HG03575 (cell line): ENCODE data around the gene VDR.

Source experiments
- ATAC-seq: cut with Tn5 transposase; IDR thresholded peaks from one replicate; pipeline ENCODE4 v1.9.1; 2021; ENCODE audit not compliant: unreplicated experiment, insufficient number of reproducible peaks, low FRiP score; ENCODE audit errors: extremely low read depth

Gene VDR

DNA sequence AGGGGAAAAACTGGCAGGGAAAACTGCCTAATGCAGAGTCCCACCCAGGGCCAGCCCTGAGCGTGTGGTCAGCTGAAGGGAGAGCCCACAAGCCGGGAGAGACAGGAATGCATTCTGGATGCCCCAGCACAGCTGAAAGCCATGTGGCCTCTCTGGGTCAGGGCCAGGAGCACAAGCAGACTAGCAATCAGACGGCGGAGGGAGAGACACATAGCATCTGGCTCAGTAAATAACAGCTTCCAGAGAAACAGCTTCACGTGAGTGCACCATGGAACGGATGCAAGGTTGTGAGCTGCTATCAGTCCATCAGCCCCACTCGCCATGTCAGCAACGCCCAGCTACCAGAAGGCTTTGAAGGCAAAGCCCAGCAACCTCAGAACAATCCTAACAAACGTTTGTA, 30.4 kb upstream of the VDR start:
- ATAC-seq, result no peak

DNA sequence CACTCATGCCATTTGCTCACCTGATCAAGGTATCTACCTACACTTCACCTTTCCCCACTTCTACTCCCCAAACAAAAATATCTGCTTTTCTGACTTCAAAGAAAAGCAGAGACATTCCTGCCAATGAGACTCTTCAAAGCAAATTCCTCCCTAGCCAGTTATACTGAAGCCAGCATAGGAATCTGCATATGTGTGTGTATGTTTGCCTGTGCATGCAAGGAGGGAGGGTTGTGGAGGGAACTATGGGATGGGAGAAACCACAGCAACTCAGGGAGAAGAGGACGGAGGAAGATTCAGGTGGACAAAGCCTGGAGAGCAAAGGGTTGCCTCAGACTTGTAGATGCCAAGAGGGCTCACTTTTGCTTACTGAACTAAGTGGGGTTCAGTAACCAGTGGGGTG, 26.4 kb upstream of the VDR start:
- ATAC-seq, result no peak

DNA sequence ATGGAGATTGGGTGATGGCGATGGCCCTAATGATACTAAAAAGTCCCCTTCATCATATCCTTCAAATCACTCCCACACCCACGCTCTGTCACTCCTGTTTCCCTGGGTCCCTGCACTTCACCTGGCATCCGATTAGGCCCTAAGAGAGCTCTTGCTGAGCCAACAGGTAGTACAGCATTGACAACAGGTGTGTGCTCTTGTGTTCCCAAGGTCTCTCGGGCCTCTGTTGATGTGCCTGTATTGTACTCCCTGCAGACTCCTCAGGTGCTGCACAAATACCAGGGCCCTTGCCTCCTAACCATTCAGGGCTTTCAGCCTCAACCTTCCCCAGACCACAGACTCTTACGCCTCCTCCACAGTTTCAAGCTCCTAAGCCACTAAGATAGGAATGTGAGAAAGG, 25.8 kb upstream of the VDR start:
- no peak for ATAC-seq

DNA sequence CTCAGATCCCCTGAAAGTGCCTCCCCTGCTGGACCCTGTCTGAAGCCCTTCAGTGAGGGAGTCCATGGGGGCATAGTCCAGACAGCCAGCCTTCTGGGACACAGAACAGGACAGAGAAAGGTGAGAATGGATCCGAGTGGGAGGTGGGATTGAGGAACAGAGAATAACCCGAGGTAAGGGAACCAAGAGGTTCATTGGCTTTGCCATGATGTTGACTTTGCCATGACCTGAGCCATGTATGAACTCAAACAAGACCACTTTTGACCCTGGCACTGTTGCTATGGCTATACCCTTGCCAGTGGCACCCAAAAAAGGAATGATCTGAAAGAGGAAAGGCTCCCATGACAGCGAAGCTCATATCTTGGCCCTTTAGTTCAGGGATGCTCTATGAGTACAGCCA, 22.6 kb upstream of the VDR start:
- no peak for ATAC-seq

DNA sequence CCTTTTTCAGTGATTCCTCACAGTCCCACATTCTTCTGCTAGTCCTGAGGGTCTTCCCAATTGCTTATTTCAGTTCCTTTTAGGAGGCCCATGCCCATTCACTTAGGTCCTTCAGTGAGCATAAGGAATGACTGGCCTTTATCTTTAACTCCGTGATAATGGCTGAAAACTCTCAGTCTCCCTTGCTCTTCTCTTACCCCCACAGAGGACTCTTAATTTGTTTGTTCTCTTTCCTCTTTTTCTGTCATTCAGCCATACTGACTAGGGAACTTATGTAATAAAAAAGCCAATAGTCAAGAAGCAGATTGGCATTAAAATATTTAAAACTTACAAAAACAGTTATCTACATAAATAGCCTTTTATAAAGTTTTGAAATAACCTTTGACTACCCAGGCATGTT, 17.1 kb upstream of the VDR start:
- no peak for ATAC-seq

DNA sequence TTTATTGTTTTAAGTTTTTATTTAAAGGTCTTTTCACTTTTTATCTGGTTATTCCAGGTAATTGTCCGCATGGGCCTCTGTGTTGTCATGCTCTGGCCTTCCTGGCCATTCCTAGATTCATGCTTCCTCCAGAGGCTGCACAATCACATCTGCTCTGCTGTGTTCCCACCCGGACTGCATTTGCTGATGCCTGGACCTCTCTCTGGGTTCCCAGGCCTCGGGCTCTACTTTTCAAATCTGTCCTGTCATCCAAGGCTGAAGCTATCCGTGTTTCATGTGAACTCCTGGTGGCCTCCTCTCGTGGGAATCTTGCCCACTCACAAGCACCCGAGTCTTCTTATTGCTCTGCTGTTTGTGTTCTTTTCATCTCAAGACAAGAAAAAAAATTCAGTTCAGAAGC, 16.1 kb upstream of the VDR start:
- ATAC-seq, result no peak

DNA sequence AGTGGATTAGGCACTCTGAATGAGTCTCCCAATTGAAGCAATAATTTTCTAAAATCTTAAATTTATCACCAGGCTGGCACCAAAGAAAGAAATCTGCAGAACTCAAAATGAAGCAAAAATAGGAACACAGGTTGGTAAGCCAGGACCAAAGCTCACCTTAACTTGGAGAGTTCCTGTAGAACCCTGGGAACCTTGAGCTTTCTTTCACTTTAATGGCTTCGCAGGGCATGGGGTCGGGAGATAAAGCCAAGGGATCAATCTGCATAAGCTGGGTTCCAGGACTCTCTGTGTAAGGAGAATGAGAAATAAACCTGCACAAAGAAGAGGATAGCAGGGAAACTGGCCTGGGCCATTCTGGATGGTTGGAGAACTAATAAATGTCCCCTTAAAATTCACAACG, 8.3 kb upstream of the VDR start:
- ATAC-seq, result no peak

DNA sequence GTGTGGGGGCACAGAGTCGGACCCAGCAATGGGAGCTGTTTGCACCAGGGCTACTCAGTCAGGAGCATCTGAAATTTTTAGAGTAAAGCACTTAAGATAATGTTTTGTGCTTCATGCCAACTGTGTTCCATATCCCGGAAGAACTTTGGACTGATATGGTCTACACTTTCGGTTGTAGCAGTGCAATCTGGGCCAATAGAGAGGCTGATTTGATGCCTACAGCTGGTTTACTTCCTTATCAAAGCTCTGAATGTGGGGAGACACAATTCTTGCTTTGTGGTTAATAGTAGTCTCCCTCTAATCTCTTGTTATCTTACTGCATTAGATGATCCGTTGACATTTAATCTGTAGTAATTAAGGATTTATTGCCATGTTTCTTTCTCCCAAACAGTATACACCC, 7.8 kb upstream of the VDR start:
- ATAC-seq, result no peak

DNA sequence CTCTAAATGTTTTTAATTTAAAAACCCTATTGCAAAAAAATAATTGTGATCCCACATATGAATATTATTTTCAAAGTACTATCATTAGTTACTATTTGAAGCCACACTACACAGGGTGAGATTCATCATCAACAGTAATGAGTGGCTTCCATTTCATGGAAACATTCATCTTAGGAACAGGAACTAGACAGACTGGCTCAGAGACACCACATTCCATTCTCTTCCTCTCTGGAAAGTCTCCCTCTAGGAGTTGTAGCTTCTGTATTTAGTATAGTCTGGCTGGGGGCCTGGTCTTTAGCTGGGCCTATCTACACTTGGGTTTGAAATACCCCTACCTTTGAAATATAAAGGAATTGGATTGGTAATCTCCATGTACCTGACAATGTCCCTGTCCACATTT, 6.2 kb upstream of the VDR start:
- ATAC-seq, result no peak

DNA sequence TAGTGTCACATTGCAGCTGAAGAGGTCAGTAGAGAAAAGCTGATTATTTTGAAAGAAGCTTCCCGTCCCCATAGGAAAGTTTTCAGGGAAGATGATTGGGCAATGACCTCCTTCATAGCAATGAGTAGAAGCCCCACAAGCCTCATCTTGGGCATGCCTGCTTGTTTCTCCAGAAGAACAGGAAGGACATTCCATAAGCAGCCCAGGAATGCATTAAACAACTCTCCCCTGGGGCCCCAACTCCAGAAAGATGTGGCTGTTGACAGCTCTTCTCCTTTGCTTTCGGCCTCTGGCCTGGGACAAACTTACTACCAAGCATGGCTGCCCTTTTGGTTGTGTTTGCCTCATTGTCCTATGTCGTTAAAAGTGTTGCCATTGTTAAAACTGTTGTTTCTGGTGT, 5.7 kb upstream of the VDR start:
- no peak for ATAC-seq

DNA sequence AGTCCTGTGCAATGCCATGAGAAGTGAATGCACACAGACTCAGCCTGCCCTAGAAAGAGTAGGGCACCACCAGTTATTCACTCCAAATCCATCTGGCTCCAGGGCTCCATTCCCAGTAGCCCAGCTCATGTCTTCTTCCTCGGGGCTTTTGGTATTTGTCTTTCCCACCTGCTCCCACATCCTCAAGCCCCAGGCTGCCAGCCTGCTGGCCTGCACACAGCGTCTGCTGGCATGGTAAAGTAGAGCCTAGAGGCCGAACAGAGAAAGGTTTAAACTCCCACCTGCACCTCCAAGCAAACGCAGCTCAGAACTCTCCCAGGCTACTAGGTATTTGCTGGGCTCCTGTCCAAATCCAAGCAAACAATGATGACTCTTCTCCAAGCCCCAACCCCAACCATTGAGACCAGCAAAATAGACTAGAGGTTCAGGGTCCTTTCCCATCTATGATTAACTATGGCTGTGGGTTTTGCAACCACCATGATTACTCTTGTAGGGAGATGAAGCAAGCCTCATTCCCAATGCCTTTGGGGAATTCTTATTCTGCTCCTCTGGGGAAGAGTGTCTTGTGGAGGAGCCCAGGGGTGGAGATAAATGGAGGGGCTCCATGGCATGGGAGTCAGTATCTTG, 5.2 kb upstream of the VDR start:
- ATAC-seq, result no peak

DNA sequence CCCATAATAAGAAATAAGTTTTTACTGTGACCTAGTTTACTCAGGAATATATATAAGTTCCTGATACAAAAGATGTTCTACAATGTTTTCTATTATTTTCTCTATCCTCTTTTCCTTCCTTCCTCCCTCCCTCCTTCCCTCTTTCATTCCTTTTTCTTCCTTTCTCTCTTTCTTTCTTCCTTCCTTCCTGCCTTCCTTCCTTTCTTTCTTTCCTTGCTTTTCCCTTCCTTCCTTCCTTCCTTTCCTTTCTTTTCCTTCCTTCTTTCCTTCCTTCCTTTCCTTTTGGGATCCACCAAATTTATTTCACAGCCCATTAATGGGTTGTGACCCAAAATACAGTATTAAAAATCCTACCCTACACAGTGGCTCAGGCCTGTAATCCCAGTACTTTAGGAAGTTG, 3.9 kb upstream of the VDR start:
- no peak for ATAC-seq

DNA sequence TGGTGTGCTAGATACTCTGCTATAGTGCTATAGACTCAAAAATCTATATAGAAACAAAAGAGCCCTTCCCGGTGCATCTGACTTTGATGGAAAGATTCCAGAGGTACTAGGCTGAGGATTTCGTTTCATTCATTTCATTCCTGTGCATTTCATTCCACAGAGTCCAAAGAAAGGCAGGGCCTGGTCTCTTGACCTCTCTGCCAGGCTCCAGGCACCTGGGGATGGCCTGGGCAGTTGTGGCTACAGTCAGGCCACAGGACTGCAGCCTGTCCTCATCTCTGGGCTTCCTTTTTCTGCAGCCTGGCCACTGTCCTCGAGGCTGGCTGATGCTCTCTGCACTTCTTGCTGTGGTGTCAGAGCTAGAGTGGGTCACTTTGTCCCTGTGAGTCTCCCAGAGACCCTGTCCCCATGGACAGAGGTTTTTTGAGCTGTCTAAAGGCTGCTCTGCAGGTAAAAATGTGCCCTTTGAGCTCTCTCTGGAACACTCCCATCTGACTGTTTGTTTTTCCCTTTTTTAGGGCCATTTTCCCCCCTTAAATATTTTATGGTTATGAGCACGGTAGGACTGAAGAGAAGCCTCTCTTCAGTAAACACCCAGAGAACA, 3.2 kb upstream of the VDR start:
- no peak for ATAC-seq

DNA sequence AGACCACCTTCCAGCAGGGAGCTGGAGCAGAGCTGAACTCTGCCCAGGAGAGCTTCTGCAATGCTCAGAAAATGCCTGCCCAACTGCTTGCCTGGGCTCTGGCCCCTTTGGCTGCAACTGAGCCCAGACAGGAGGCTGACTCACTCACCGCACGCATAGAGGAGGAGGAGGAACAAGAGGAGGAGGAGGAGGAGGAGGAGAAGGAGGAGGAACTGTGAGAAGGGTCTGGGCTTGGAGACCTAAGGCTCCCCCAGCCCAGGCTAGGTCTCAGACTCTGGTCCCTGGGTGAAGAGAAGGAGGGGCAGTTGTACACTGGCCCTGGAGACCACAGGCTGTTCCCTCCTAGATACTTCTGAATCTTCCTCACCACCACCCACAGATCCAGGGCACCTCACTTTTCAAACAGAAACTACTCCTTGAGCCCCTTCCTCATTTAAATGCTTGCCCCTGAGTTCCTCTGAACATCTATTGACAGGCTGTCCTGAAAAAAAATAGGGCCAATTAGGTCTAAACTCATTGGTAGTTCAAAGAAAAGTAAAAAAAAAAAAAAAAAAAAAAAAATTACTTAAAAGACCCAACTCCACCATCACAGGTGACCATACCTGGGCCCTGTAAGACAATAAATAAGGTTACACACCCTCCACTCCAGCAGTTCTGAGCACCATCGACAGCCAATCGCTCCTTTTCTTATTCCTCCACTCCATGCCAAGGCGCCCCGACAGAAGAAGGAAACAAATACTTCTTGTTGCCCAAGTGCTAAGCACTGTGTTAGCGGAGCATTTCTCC, 674 bp downstream of the VDR start:
- ATAC-seq, result no peak

DNA sequence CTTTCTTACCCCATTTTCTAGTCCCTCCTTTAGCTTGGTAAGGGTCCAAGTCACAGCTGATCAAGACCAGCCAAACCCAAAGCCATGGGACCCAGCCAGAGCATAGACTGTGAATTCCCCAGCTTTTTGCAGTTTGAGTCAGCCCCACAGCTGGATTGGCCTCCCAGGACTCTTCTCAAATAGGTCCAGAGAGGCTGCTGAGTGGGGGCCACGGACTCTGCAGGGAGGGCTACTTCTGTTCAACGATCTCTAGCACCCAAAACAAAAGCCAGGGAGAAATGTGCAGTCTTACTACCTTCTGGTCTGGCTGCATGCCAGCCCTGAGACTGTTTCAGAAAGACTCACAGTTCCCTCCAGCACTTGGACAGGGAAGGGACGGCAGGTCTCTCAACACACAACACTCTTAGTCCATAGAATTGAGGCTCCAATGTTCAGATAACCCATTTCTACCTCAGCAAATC, 1.6 kb downstream of the VDR start:
- no peak for ATAC-seq

DNA sequence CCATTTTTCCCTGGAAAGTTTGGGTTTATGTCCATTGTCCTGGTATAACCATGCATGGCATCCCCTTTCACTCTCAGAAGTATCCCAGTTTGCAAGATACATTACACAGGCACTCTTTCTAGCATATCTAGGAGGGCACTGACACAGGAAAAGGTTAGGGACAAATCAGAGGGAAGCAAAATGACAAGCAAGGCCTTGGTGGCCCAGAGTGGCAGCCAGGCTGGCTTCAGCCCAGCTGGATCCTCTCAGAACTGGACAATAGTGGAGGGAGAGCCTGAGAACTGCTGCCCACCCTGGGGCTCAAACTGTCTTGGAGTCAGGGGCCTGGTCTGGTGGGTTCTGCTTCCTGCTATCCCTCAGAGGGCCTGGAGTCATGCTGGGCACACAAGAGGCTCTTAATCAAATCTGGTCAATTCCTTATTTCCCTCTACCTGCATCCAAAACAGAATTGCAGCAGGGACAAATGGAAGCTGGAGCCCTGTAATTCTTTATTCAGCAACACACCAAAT, 2.6 kb downstream of the VDR start:
- no peak for ATAC-seq

DNA sequence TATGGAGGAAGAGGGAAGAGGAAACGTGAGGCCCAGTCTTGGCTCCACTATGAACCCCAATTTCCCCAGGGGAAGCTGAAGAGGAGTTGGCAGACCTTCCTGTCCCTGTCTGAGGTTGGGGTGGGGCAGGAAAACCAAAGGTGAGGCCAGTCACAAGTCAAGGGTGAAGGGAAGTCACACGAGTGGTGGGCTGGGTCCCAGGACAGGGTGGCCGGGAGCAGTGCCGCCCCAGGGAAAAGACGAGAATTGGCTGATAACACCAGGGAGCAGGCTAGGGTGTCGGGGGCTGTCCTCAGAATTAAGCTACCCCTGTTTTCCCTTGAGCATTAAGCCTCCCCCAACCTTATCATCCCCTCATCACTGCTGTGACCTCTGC, 3.1 kb downstream of the VDR start:
- no peak for ATAC-seq

DNA sequence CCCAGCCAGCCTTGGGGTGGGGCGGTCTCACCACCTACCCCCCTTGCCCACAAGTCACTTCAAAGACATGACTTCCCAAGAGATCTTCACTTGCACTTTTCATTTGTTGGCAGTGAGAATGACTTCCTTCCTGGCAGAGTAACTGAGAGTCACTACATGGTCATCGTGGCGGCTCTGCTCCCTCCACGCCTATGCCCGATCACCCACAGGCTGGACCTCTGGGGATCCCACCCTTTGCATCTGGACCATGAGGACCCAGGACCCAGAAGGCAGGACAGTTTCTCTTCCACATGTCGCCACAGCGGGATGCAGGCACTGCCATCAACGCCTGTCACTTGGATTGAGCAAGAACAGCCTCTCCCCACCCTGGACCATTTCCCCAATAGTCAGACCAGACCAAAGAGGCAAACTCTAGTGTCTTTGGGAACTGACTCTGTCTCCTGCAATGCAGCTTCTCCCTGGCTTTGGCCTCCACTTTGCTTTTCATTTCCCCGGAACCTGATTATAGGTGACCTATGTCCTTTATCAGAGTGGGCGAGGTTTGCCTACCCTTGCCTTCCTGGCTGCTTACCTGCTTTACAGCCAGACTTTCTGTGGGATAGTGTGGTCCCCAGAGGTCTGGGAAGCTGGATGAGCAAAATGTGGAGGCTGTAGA, 3.6 kb downstream of the VDR start:
- no peak for ATAC-seq

DNA sequence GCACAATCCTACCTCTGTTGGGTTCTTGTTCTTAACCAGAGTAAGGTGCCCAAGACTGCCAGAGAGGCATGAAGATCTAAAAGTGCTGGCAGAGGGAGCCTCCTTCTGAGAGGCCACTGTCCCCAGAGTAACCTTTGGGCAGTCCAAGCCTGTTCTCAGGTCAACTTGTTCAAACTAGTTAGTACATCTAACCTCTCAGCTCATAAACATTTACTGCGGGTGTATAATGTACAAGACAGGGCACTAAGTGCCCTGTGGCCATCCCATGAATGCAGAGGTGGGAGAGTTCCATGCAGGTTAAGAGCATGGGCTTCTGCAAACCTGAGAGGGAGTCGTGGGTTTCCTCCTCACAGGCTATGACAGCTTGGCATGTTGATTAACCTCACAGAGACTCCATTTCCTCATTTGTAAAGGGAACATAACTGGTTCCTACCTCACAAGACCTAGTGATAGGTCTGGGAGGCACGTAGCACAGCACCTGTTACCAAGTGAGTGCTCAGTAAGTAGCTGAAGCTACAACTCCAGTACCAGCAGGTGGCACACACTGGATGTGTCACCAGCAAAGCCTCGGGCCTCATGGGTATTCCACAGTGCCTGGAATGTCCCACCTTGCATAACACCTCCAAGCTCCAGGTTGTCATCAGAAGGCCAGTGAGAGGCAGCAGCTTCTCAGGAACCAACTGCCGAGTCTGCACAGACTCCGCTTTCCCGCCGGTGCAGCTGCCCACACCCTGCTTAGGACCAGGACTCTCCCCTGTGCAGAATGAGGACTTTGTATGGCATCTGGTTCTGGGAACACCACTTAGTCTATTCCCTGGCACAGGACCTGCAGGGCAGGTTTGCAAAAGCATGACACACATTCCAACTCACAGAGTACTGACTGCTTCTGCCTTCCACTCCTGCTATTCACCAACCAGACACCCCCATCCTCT, 4.4 kb downstream of the VDR start:
- no peak for ATAC-seq
